HG02973 (cell line): Measurements from ENCODE around the gene SNPH.

Source experiments
- ATAC-seq: cut with Tn5 transposase; IDR thresholded peaks from one replicate; pipeline ENCODE4 v1.9.1; 2021; ENCODE audit warnings: moderate library complexity; ENCODE audit not compliant: unreplicated experiment

SNPH gene

DNA sequence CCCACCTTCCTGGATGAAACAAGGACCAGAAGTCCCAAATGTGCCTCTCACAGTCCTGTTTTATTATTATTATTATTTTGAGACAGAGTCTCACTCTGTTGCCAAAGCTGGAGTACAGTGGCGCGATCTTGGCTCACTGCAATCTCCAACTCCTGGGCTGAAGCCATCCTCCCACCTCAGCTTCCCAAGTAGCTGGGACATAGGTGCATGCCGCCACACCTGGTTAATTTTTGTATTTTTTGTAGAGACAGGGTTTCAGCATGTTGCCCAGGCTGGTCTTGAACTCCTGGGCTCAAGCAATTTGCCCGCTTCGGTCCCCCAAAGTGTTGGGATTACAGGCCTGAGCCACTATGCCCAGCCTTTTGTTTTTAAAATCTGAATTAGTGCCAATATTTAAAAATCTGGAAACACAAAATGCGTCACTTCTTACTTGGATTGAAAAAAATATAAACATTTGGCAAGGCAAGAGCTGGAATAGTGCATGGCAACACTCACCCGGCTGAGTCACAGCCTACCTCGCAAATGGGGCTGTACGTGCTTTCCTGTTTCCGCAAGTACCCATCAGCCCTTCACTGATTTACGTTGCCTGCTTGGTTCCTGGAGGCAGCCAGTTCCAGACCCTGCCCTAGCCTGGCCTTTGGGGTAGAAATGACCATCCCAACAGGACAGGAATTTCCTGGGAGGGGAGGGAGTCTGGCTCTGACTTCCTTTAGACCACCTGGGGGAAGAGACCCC is 56.6 kb downstream of the SNPH start:
- no peak for ATAC-seq

DNA sequence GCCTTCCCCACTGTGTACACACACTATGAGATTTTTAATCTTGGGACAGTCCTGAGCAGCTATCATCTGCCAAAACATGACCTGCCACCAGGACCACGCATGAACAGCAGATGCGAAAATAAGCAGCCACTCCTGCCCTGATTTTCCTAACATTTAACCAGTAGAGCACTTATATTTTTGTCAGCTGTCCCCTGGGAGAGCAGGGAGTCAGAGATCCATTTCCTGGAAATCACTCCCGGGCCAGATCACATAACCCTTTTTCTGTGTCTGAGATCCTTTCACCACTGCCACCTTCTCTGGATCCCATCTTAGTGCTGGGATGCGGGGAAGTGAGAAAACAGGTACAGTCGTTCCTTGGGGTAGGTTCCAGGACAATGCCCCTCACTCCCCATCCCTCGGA is 57.2 kb downstream of the SNPH start:
- ATAC-seq: no peak

DNA sequence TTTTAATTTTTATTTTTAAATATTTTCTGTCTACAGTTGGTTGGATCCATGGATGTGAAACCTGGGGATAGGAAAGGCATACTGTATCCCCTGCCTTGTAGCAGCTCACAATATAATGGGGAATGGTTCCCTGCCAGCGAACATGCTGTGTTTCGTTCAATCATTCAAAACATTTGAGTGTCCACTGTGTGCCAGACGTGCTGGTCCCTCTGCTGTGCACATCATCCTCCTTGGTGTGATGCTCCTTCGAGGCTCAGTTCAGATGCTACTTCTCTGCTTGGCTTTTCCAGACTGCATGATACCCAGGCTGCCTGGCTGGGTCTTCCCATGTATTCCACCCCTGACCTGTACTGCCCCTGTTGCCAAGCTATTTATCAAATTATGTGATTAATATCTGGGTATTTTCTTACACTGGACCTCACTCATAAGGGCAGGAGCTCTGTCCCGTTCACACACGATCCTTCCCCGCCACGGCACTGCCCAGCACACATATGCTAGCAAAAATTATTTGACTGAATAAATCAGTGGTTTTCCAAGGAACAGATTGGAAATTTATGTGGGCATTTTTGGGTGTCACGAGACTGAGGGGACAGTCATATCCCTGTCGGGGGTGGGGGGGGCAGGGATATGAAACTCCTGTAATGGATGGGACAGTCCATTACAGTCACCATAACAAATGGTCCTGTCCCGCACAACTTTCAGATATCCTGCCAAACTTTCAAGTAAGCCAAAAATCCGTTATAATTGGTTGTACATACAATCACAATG is 57.9 kb downstream of the SNPH start:
- no peak for ATAC-seq

- no peak for ATAC-seq
Observed at GRCh38 chr20:1324598-1325172, 58.6 kb downstream of the SNPH start.

GRCh38 chr20:1325173-1326030 is 59.3 kb downstream of the SNPH start:
- peak; percentile 69 for ATAC-seq

DNA sequence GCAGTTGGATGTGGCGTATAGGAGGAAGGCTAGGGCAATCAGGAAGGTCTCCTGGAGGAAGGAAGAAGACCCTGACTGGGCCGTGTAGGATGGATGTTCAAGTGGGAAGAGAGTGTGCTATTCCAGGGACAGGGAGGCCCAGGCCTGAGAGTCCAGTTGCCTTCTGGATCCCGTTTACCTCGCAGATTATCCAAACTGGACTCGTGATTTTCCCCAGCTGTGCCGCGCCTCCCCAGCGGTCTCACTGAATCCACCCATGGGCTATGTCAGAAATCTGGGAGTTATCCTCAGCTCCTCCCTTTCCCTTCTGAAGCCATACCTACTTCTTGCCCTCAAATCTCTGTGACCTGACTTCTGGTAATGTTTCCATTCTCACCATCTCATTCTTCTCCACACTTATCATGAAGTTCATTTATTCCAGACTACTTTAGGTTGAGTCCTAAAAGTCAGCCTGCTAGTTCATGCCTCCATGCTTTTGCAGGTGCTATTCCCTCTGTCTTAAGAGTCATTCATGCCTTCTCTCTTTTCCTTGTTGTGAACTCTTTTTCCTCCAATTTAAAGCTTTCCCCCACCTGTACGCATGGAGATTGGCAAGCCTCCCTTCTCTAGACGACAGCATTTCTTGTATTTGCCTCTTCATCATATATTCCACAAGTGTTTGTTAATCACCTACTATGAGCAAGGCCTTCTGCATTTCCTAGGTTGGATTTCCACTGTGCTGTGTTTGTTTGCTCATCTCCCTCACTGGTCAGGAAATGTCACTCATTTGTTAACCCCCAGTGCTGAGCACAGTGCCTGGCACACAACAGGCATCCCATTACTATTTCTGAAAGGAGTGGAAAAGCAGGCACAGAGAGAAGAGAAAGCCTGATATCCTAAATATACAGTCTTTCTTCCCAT is 60.2 kb downstream of the SNPH start:
- no peak for ATAC-seq

DNA sequence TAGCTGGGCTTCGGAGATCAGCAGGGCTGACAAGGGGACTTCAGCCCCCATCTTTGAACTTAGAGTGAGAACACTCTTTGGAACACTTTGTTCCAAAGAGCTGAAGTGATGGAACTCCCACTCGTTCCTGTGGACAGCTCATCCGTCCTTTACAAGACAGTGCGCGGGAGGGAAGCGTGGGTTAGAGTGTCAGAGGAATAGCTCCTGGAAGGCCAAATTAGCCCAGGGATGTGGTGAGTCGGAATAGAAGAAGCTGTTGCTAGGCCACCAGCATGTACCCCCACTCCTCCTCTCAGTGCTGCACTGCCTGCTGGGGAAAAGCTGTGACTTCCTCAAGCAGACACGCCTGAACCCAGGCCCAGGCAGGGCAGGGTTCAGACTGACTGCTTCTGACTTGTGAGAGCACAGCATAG is 61.2 kb downstream of the SNPH start:
- no peak for ATAC-seq

- ATAC-seq: no peak
Observed at GRCh38 chr20:1327827-1328679, 62.0 kb downstream of the SNPH start.

GRCh38 chr20:1328680-1329330 is 62.7 kb downstream of the SNPH start, which contains the start of gene SDCBP2:
Gene SDCBP2, minus strand, starts transcription at chr20:1329139. Its CDS starts 8,723 bp downstream, at chr20:1320416.
- no peak for ATAC-seq

GRCh38 chr20:1330075-1330830 is 64.2 kb downstream of the SNPH start:
- no peak for ATAC-seq

GRCh38 chr20:1331101-1331500 is 65.0 kb downstream of the SNPH start:
- ATAC-seq: no peak

DNA sequence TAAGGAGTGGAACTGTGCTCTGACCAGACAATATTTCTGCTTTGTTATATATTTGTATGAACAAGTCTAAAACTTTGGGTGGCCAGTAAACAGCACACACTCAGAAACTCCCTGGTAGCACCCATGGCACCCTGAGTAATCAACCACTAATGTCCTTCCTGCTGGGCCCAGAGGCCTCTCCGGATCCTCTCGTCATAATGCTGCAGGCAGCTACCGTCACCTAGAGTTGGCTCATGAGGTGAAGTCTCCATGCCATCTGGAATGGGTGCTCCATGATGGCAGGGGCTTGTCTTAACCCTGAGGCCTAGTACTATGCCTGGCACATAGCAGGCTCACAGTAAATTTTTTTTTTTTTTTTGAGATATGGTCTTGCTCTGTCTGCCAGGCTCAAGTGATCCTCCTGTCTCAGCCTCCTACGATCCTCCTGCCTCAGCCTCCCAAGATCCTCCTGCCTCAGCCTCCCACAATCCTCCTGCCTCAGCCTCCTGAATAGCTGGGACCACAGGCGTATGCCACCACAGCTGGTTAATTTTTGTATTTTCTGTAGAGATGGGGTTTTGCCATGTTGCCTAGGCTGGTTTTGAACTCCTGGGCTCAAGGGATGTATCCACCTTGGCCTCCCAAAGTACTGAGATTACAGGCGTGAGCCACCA is 65.8 kb downstream of the SNPH start:
- no peak for ATAC-seq

DNA sequence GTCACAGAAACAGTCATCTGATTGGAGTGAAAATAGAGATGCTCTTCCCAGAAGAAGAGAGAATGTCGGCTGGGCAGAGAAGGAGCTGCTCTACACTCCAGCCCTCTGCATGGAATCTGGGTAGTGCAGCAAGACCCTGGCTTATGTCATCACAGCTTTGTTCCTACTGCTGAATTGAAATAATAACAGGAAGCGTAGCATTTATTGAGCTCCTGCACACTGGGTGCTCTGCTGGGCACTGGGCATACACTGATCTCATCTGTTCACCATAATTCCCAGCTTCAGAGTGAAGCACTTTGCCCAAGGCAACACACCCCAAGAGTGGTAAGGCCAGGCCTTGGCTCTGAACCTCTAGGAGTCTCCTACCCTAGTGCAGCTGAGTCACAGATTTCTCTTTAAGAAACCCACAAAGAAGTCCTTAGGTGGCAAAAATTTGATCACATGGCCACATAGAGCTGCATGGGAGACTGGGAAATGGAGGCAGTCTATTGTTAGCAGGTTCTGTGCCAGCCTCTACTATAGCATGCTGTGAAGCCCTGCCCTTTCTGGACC is 66.7 kb downstream of the SNPH start:
- ATAC-seq: no peak

DNA sequence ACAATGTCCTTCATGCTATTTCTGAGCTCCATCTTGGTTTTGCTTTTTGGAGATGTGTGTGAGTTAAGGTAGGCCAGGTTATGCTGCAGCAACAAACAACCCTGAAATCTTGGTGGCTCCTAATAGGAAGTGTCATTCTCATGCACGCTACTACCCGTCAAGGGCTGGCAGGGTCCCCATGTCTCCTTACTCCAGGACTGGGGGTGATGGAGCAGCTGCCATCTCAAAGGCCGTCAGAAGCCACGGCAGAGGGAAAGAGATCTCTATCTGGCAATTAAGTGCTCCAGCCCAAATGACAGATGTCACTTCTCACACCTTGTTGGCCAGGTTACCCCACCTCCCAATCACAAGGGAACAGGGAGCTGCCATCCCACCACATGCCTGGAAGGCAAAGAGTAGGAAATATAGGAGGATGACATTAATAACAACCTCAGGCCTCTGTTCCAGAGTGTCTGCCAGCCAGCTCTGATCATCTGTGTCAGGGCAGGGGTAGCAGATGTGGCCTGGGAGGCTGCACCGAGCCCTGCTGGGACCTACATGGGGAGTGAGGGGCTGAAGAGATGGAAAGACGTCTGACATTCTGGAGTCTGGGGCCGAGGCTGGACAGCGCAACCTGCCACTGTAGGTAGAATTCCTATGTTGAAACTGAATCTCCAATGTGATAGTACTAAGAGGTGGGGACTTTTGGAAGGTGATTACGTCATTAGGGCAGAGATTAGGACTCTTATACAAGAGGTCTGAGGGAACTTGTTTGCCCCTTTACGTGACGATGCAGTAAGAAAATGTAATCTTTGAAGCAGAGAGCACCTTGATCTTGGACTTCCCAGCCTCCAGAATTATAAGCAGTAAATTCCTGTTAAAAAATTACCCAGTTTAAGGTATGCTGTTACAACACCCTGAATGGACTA is 67.6 kb downstream of the SNPH start:
- no peak for ATAC-seq

GRCh38 chr20:1334370-1334731 is 68.3 kb downstream of the SNPH start:
- no peak for ATAC-seq

GRCh38 chr20:1334761-1335160 is 68.7 kb downstream of the SNPH start:
- ATAC-seq: no peak
